Kidney epithelial cell (primary cell): Measurements from ENCODE around the gene TRPM5. TPM values are rescaled to one million over a fixed set of nuclear protein-coding genes. Genes with fewer than 3 reads are reported as not detected.

Experiments
- DNase-seq: peaks from one replicate; pipeline ENCODE4 v3.0.0-alpha.2; 2010; ENCODE audit warnings: low read depth
- H3K27me3 ChIP-seq: 2 replicates; pipeline ENCODE4 v1.6.0; 2011; ENCODE audit warnings: low read length; ENCODE audit not compliant: control insufficient read depth, insufficient read depth
- H3K36me3 ChIP-seq: 2 replicates; pipeline ENCODE4 v1.5.1; 2011; ENCODE audit warnings: low read length; ENCODE audit not compliant: control insufficient read depth, insufficient read depth
- H3K4me3 ChIP-seq: 2 replicates; pipeline ENCODE4 v1.5.1; 2011; ENCODE audit warnings: low read depth, mild to moderate bottlenecking, control low read depth, low read length
- CTCF ChIP-seq: IDR thresholded peaks from 2 replicates; pipeline ENCODE4 v1.5.1; 2011; ENCODE audit warnings: mild to moderate bottlenecking, moderate library complexity, low read length, control low read depth, inconsistent platforms; ENCODE audit not compliant: insufficient read depth, poor library complexity, severe bottlenecking
- total RNA-seq: library from RNA; depleted of rRNA; stranded (reverse); fragments of >200 nt; gene quantifications from 2 replicates; pipeline ENCODE4 v1.2.3, GENCODE V29; 2015

The TRPM5 gene
- total RNA-seq, 1 donor from 2014 or later: not detected

- H3K4me3 ChIP-seq: no peak overlapping the region
- TF ChIP-seq CTCF: no peak
- no peaks in the 10 kb centered on the region for H3K36me3 ChIP-seq
- no peaks in the 10 kb centered on the region for H3K27me3 ChIP-seq
- DNase-seq: no peak
These were observed 32.9 kb upstream of the TRPM5 start for GRCh38 chr11:2477254-2477653.

GRCh38 chr11:2475136-2475918 is 31.0 kb upstream of the TRPM5 start:
- TF ChIP-seq CTCF: no peak
- Histone ChIP-seq H3K4me3 (no peak overlapping the region), H3K27me3 (no peaks in the 10 kb centered on the region), H3K36me3 (no peaks in the 10 kb centered on the region)
- DNase-seq: no peak

- Histone ChIP-seq H3K27me3 (no peaks in the 10 kb centered on the region), H3K36me3 (no peaks in the 10 kb centered on the region), H3K4me3 (no peak overlapping the region)
- no peak for DNase-seq
- no peak for TF ChIP-seq CTCF
These were observed 30.0 kb upstream of the TRPM5 start for GRCh38 chr11:2474059-2474901.

GRCh38 chr11:2473361-2474058 is 29.2 kb upstream of the TRPM5 start:
- Histone ChIP-seq H3K4me3 (no peak overlapping the region), H3K27me3 (no peaks in the 10 kb centered on the region), H3K36me3 (no peaks in the 10 kb centered on the region)
- DNase-seq: no peak
- no peak for TF ChIP-seq CTCF

GRCh38 chr11:2472428-2473186 is 28.3 kb upstream of the TRPM5 start:
- DNase-seq: no peak
- no peak for TF ChIP-seq CTCF
- Histone ChIP-seq H3K27me3 (no peaks in the 10 kb centered on the region), H3K4me3 (no peak overlapping the region), H3K36me3 (no peaks in the 10 kb centered on the region)
